HG03469 (cell line): ENCODE results near the gene NCOA3.
"Not testable (repeated sequence)": the region's sequence is repeated elsewhere in the genome, so short reads cannot be mapped to it uniquely, and the experiment has no call there.

ENCODE experiments used
- ATAC-seq: cut with Tn5 transposase; IDR thresholded peaks from one replicate; pipeline ENCODE4 v1.9.1; 2021; ENCODE audit warnings: mild to moderate bottlenecking, moderate library complexity, moderate number of reproducible peaks; ENCODE audit not compliant: unreplicated experiment

Gene NCOA3

DNA sequence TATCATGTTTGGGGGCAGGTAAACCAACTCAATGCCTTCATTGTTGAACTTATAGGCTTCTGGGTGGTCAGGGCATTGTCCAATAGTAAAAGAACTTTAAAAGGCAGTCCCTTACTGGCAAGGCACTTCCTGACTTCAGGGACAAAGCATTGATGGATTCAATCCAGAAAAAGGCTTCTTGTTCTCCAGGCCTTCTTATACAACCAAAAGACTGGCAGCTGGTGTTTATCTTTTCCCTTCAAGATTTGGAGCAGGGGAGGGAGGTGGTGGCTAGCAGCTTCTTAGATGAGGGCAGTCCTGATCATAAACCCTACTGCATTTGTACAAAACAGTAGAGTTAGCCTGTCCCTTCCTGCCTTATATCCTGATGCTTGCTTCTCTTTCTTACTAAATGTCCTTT lies 57.5 kb downstream of the NCOA3 start:
- no peak for ATAC-seq

GRCh38 chr20:47561180-47561579 lies 59.5 kb downstream of the NCOA3 start:
- ATAC-seq = no peak

GRCh38 chr20:47561603-47562583 lies 60.2 kb downstream of the NCOA3 start:
- no peak for ATAC-seq

GRCh38 chr20:47566269-47566668 lies 64.6 kb downstream of the NCOA3 start:
- ATAC-seq = no peak

DNA sequence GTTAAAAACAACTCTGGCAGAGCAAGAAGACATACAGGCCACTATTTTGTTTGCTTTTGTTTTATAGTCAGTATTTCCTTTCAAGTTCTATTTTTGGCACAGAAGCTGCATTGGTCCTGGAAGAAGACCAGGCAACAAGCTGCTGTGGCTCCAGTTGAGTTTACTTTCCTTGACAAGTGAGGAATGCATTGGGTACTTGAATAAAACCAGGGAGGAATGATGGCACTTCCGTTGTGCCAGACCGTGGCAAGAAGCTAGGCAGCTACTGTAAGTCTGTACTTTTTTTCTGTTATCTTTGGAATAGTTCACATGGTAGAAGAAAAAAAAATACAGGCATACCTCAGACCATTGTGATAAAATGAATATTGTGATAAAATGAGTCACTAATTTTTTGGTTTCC lies 66.3 kb downstream of the NCOA3 start:
- ATAC-seq = no peak

DNA sequence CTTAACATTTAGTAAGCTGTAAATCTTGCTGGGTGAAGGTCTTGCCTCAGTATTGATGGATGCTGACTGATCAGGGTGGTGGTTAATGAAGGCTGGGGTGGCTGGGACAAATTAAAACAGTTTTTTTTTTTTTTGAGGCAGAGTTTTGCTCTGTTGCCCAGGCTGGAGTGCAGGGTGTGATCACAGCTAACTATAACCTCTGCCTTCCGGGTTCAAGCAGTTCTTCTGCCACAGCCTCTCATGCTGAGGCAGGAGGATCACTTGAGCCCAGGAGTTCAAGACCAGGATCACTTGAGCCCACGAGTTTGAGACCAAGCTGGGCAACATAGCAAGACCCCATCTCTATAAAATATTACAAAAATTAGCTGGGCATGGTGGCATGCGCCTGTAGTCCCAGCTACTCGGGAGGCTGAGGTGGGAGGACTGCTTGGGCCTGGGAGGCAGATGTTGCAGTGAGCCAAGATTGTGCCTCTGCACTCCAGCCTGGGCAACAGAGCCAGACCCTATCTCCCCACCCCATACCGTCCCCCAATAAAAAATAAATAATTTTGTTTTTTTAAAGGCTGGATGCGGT lies 67.2 kb downstream of the NCOA3 start:
- ATAC-seq = no peak

- no peak for ATAC-seq
Measured at GRCh38 chr20:47571426-47571825, 69.7 kb downstream of the NCOA3 start.

- ATAC-seq = no peak
Measured at GRCh38 chr20:47572105-47572729, 70.5 kb downstream of the NCOA3 start.

DNA sequence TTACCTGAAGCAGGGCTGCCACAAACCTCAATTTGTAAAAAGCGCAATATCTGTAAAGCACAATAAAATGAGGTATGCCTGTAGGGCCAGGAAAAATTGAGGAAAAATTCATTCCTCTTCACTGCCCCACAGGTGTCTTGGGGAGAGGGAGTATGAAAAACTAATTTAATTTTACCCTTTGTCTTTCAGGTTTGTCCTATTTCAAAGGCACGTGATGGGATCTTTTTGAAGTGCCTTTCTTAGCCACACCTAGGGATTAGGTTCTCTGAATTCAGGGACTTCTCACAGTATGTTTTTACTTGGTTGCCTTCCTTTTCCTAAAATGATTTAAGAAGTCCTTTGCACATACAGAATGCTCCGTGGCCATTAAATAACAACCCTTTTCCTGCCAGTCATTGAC lies 71.9 kb downstream of the NCOA3 start:
- ATAC-seq = no peak

GRCh38 chr20:47574616-47575364 lies 73.1 kb downstream of the NCOA3 start:
- ATAC-seq = no peak

GRCh38 chr20:47576516-47577033 lies 74.9 kb downstream of the NCOA3 start:
- ATAC-seq = no peak

GRCh38 chr20:47577314-47577713 lies 75.6 kb downstream of the NCOA3 start:
- ATAC-seq = no peak

- ATAC-seq = no peak
Measured at GRCh38 chr20:47578543-47578942, 76.9 kb downstream of the NCOA3 start.

DNA sequence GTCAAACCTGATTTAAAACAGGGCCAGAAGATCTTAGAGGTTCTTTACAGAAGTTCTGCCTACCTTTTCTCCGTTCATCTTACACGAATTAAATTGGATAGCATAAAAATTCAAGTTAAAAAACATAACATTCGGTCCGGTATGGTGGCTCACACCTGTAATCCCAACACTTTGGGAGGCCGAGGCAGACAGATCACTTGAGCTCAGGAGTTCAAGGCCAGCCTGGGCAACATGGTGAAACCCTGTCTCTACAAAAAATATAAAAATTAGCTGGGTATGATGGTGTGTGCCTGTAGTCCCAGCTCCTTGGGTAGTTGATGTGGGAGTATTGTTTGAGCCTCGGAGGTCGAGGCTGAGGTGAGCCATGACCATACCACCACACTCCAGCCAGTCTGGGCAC lies 79.0 kb downstream of the NCOA3 start:
- not testable (repeated sequence) for ATAC-seq

GRCh38 chr20:47581090-47581489 lies 79.4 kb downstream of the NCOA3 start:
- ATAC-seq = no peak

GRCh38 chr20:47583551-47583950 lies 81.9 kb downstream of the NCOA3 start:
- ATAC-seq = no peak

DNA sequence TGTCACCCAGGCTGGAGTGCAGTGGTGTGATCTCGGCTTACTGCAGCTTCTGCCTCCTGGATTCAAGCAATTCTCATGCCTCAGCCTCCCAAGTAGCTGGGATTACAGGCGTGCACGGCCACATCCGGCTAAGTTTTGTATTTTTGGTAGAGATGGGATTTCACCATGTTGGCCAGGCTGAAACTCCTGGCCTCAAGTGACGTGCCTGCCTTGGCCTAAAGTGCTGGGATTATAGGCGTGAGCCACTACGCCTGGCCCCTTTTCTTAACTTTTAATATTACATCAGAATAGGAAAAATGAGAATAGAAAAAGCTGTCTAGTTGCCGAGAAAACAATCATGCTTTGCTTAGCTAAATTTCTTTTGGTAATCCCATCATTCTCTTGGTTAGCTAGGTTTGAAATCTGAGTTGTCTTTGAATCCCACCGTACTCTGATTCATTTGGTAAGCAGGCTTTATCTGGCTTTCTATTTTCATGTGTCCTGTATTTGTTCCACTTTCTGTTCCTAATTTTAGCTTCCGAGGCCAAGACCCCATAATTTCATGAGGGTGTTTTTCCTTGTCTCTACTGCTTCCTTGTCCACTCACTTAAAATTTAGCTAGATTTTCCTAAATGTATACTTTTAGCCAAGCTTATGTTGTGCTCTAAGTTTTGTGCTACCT lies 83.5 kb downstream of the NCOA3 start:
- ATAC-seq = no peak

DNA sequence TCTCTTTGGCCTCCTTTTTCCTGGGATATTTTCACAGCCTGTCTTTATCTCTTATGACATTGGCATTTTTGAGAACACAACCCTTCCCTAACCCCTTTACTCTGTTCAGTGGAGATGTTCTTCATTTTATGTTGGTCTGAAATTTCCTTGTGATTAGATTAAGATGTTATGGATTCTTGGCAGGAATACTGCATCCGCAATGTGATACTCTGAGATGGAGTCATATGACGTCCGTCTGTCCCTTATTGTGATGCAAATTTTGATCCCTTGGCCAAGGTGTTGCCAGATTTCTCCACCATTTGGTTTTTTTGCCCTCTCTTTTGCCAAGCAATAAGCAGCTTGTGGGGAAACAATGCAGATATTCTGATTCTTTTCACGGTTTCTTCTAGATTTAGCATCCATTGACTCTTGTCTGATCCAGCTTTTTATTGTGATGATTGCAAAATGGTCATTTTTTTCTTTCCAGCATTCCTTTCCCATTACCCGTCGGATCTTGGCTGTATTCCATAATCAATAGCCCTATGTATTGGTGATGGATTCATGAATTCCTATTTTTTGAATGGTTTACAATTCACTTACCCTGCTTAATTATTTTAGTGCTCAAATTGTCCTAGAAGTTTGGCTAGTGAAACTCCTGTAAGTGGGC lies 85.1 kb downstream of the NCOA3 start:
- ATAC-seq = no peak

GRCh38 chr20:47588158-47588557 lies 86.5 kb downstream of the NCOA3 start:
- no peak for ATAC-seq

DNA sequence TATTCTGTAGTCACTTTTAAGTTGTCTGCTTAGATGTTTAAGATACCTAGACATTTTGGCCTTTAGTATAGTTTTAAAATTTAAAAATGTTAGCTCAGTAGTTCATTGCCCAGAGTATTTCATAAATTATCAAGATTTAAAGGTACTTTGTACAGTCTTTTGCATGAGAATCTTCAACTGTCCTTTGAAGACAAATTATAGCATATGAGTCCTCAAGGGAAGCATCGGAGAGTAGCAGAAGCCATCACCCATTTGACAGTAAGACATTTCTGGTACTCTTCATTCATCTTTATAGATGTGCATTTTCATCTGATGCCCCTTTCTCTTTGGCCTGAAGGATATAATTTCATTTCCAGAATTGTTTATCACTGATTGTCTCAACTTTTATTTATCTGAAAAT lies 89.5 kb downstream of the NCOA3 start:
- no peak for ATAC-seq
